ENCODE data around the gene CSMD2.

Gene CSMD2

GRCh38 chr1:33623811-33624210 lies 541.2 kb downstream of the CSMD2 start:
- in situ Hi-C loops (cut with HindIII; ENCODE audit: low sequenced_read_pairs): loop anchor here (25.0 kb wide), 1 partner anchor 362 kb away; the partner anchor contains the start of gene ZNF362

GRCh38 chr1:33622757-33623156 lies 542.3 kb downstream of the CSMD2 start:
- in situ Hi-C loops (cut with HindIII; ENCODE audit: low sequenced_read_pairs): loop anchor here (25.0 kb wide), 1 partner anchor 360 kb away; the partner anchor contains the start of gene ZNF362

- in situ Hi-C loops (cut with HindIII; ENCODE audit: low sequenced_read_pairs): loop anchor here (25.0 kb wide), 1 partner anchor 356 kb away; the partner anchor contains the start of gene ZNF362
These were observed 546.4 kb downstream of the CSMD2 start for GRCh38 chr1:33618636-33619035.

GRCh38 chr1:33617451-33617850 lies 547.6 kb downstream of the CSMD2 start:
- in situ Hi-C loops (cut with HindIII; ENCODE audit: low sequenced_read_pairs): loop anchor here (25.0 kb wide), 1 partner anchor 355 kb away; the partner anchor contains the start of gene ZNF362

GRCh38 chr1:33616780-33617179 lies 548.2 kb downstream of the CSMD2 start:
- in situ Hi-C loops (cut with HindIII; ENCODE audit: low sequenced_read_pairs): loop anchor here (25.0 kb wide), 1 partner anchor 354 kb away; the partner anchor contains the start of gene ZNF362

- in situ Hi-C loops (cut with HindIII; ENCODE audit: low sequenced_read_pairs): loop anchor here (25.0 kb wide), 1 partner anchor 353 kb away; the partner anchor contains the start of gene ZNF362
These were observed 549.5 kb downstream of the CSMD2 start for GRCh38 chr1:33615546-33615945.

GRCh38 chr1:33610864-33611455 lies 554.1 kb downstream of the CSMD2 start:
- in situ Hi-C loops (cut with HindIII; ENCODE audit: low sequenced_read_pairs): loop anchor here (25.0 kb wide), 1 partner anchor 349 kb away; the partner anchor contains the start of gene ZNF362

- in situ Hi-C loops (cut with HindIII; ENCODE audit: low sequenced_read_pairs): loop anchor here (25.0 kb wide), 1 partner anchor 348 kb away; the partner anchor contains the start of gene ZNF362
These were observed 554.6 kb downstream of the CSMD2 start for GRCh38 chr1:33610391-33610790.

- in situ Hi-C loops (cut with HindIII; ENCODE audit: low sequenced_read_pairs): loop anchor here (25.0 kb wide), 1 partner anchor 347 kb away; the partner anchor contains the start of gene ZNF362
These were observed 555.3 kb downstream of the CSMD2 start for GRCh38 chr1:33609739-33610138.

- in situ Hi-C loops (cut with HindIII; ENCODE audit: low sequenced_read_pairs): loop anchor here (25.0 kb wide), 1 partner anchor 347 kb away; the partner anchor contains the start of gene ZNF362
These were observed 556.1 kb downstream of the CSMD2 start for GRCh38 chr1:33608825-33609400.

GRCh38 chr1:33607444-33608005 lies 557.5 kb downstream of the CSMD2 start:
- in situ Hi-C loops (cut with HindIII; ENCODE audit: low sequenced_read_pairs): loop anchor here (25.0 kb wide), 1 partner anchor 345 kb away; the partner anchor contains the start of gene ZNF362

- in situ Hi-C loops (cut with HindIII; ENCODE audit: low sequenced_read_pairs): loop anchor here (25.0 kb wide), 1 partner anchor 344 kb away; the partner anchor contains the start of gene ZNF362
These were observed 558.8 kb downstream of the CSMD2 start for GRCh38 chr1:33606272-33606671.

- in situ Hi-C loops (cut with HindIII; ENCODE audit: low sequenced_read_pairs): loop anchor here (25.0 kb wide), 1 partner anchor 340 kb away; the partner anchor contains the start of gene ZNF362
These were observed 562.8 kb downstream of the CSMD2 start for GRCh38 chr1:33602271-33602670.

- in situ Hi-C loops (cut with HindIII; ENCODE audit: low sequenced_read_pairs): loop anchor here (25.0 kb wide), 1 partner anchor 339 kb away; the partner anchor contains the start of gene ZNF362
These were observed 563.3 kb downstream of the CSMD2 start for GRCh38 chr1:33601751-33602150.

GRCh38 chr1:33599516-33600115 lies 565.4 kb downstream of the CSMD2 start:
- in situ Hi-C loops (cut with HindIII; ENCODE audit: low sequenced_read_pairs): loop anchor here (25.0 kb wide), 1 partner anchor 337 kb away; the partner anchor contains the start of gene ZNF362

- in situ Hi-C loops (cut with HindIII; ENCODE audit: low sequenced_read_pairs): no loop called here
These were observed 576.3 kb downstream of the CSMD2 start for GRCh38 chr1:33588726-33589125.

GRCh38 chr1:33586795-33587194 lies 578.2 kb downstream of the CSMD2 start:
- in situ Hi-C loops (cut with HindIII; ENCODE audit: low sequenced_read_pairs): no loop called here

GRCh38 chr1:33586106-33586505 lies 578.9 kb downstream of the CSMD2 start:
- in situ Hi-C loops (cut with HindIII; ENCODE audit: low sequenced_read_pairs): no loop called here

- in situ Hi-C loops (cut with HindIII; ENCODE audit: low sequenced_read_pairs): no loop called here
These were observed 581.5 kb downstream of the CSMD2 start for GRCh38 chr1:33583567-33583966.

- in situ Hi-C loops (cut with HindIII; ENCODE audit: low sequenced_read_pairs): no loop called here
These were observed 586.2 kb downstream of the CSMD2 start for GRCh38 chr1:33578557-33579448.

All from DLD1 (cell line).